Naive thymus-derived CD4-positive, alpha-beta T cell (primary cell): ENCODE data around the gene AMOTL2. TPM values are rescaled to one million over a fixed set of nuclear protein-coding genes. Genes with fewer than 3 reads are reported as not detected.

ENCODE experiments used
- ATAC-seq: fragments of 150-1000 bp; cut with Tn5 transposase; 2 replicates; pipeline ENCODE4 v1.10.0; 2021; ENCODE audit warnings: mild to moderate bottlenecking, moderate library complexity
- CTCF ChIA-PET: fragments of 350-600 bp; sonication (Branson Sonifier 250); formaldehyde crosslinking; loops from one replicate; lab custom pipeline; 2021; ENCODE audit warnings: antibody characterized with exemption; lab: Charles Lee
- POLR2A ChIA-PET: fragments of 350-600 bp; sonication (Branson Sonifier 250); formaldehyde crosslinking; loops from one replicate; lab custom pipeline; 2021; ENCODE audit warnings: antibody characterized with exemption, inconsistent platforms; lab: Charles Lee
- DNase-seq, 9 donors: peaks; one replicate each; pipeline versions ENCODE4 v3.0.0 to v3.0.0-alpha.2; 2020 to 2022; ENCODE audit warnings: mixed read lengths in 1 of 9
- H3K27ac ChIP-seq: one replicate; pipeline ENCODE4 v1.7.0; 2013; ENCODE audit warnings: mild to moderate bottlenecking, low read depth, low read length, moderate library complexity
- H3K27me3 ChIP-seq, 2 donors: one replicate each; pipeline ENCODE4 v1.7.0; 2013; ENCODE audit warnings: low read length in 2 of 2, mild to moderate bottlenecking in 2 of 2, moderate library complexity in 2 of 2; ENCODE audit not compliant: control insufficient read depth in 2 of 2, insufficient read depth in 2 of 2
- H3K36me3 ChIP-seq, 3 experiments: 1 replicate in 2 of 3; 2 replicates in 1 of 3; pipeline ENCODE4 v1.7.0; 2013; ENCODE audit warnings: low read length in 3 of 3, mild to moderate bottlenecking in 3 of 3, moderate library complexity in 1 of 3; ENCODE audit not compliant: insufficient read depth in 3 of 3, control insufficient read depth in 2 of 3
- H3K4me1 ChIP-seq, 2 donors: one replicate each; pipeline ENCODE4 v1.7.0; 2013; ENCODE audit warnings: low read length in 2 of 2, mild to moderate bottlenecking in 2 of 2, moderate library complexity in 1 of 2; ENCODE audit not compliant: control insufficient read depth in 2 of 2, insufficient read depth in 2 of 2
- H3K4me3 ChIP-seq: 2 replicates; pipeline ENCODE4 v1.7.0; 2013; ENCODE audit warnings: mild to moderate bottlenecking, low read length
- H3K9me3 ChIP-seq, 3 experiments: 1 replicate in 2 of 3; 2 replicates in 1 of 3; pipeline ENCODE4 v1.7.0; 2013; ENCODE audit warnings: low read length in 3 of 3; ENCODE audit not compliant: control insufficient read depth in 2 of 3
- H3K27ac Mint-ChIP-seq, 9 donors: one replicate each; pipeline ENCODE4 v1.8.0; 2020 to 2022; ENCODE audit warnings: mixed read lengths in 9 of 9, mild to moderate bottlenecking in 8 of 9, moderate library complexity in 5 of 9, inconsistent platforms in 2 of 9
- H3K27me3 Mint-ChIP-seq, 5 donors: one replicate each; pipeline ENCODE4 v1.8.0; 2021 to 2022; ENCODE audit warnings: mixed read lengths in 5 of 5, mild to moderate bottlenecking in 1 of 5
- H3K36me3 Mint-ChIP-seq, 5 donors: one replicate each; pipeline ENCODE4 v1.8.0; 2020 to 2022; ENCODE audit warnings: mixed read lengths in 5 of 5, mild to moderate bottlenecking in 3 of 5, inconsistent platforms in 1 of 5
- H3K4me1 Mint-ChIP-seq, 7 donors: one replicate each; pipeline ENCODE4 v1.8.0; 2020 to 2022; ENCODE audit warnings: mixed read lengths in 7 of 7, mild to moderate bottlenecking in 3 of 7, inconsistent platforms in 1 of 7
- H3K4me3 Mint-ChIP-seq, 10 donors: one replicate each; pipeline ENCODE4 v1.8.0; 2020 to 2022; ENCODE audit warnings: mild to moderate bottlenecking in 10 of 10, mixed read lengths in 10 of 10, moderate library complexity in 6 of 10, inconsistent platforms in 2 of 10
- H3K9me3 Mint-ChIP-seq, 11 donors: one replicate each; pipeline ENCODE4 v1.8.0; 2020 to 2022; ENCODE audit warnings: mixed read lengths in 11 of 11, mild to moderate bottlenecking in 4 of 11, inconsistent platforms in 1 of 11, moderate library complexity in 1 of 11
- intact Hi-C, 2 donors: fragments of 100-400 bp; cut with micrococcal nuclease; formaldehyde crosslinking; loops; one replicate each; pipeline ENCODE4 v1.15.1; 2023
- polyA plus RNA-seq, 2 donors: library from polyadenylated mRNA; unstranded; fragments of 300-500 nt; fragmentation: Illumina TruSeq; gene quantifications; one replicate each; pipeline ENCODE4 v1.2.3, GENCODE V29; 2021
- total RNA-seq, 6 experiments: library from RNA in 5 of 6; stranded (reverse) in 5 of 6; gene quantifications; 1 replicate in 5 of 6; 2 replicates in 1 of 6; pipeline ENCODE4 v1.2.3 and lab custom pipeline; 2021 to 2026

AMOTL2 gene
- total and polyA plus RNA-seq, 7 experiments from 2014 or later = 0.10 TPM; not detected in 6

DNA sequence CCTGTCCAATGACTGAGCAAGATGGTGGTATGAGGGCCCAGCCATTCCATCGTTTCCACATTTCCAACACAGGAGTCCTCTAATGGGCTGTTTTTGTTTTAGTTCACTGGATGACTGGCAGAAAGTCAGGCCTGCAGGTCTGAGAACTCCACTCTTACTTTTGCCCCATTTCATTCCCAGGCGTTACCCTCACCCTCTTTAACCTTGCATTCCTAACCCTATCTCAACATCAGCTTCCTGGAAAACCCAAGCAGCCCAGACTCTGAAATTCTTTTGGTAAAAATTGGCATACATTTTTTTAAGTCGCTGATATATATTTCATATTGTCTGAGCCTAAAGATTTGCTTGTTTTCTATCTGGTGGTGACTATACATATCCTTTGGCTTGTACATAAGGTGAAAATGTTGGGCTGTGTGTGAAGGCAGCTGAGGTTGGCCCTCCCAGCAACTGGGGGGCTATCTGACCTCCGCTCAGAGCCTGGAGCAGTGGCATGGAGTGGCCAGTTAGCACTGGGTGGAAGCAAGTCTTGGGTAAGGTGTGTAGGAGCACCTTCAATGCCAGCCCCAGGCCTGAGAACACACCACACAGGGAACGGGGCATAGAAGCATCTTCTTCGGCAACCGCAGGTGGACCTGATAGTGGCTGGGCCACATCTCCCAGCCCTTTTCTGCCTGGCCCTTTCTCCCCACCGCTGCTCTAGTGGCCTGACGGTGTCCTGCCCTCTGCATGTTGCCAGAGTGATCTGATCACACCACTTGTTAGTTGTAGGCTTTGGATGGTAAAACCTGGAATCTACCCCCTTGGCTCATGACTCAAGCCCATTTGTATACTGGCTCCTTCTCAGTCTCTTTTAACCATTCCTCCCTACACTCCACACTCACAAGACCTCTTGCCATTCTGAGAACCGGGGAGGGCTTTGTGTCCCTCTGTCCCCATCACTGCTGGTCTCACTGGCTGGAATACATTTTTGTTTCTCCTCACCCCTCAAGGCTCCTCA, 50.0 kb downstream of the AMOTL2 start:
- no peak overlapping the region for H3K4me3 Mint-ChIP-seq
- Histone ChIP-seq H3K9me3 (no peaks in the 10 kb centered on the region), H3K27me3 (no peaks in the 10 kb centered on the region), H3K27ac (no peak overlapping the region), H3K36me3 (no peaks in the 10 kb centered on the region), H3K4me3 (no peak overlapping the region), H3K4me1 (no peaks in the 10 kb centered on the region)
- no peaks in the 10 kb centered on the region for H3K36me3 Mint-ChIP-seq
- H3K27ac Mint-ChIP-seq = no peak overlapping the region
- H3K4me1 Mint-ChIP-seq = no peaks in the 10 kb centered on the region
- POLR2A ChIA-PET = no interaction called here
- ATAC-seq = no peak
- H3K9me3 Mint-ChIP-seq = no peaks in the 10 kb centered on the region
- peaks cover 0 to 10% (median 5%) of the 10 kb centered on the region in 5 donors for H3K27me3 Mint-ChIP-seq
- intact Hi-C loops = no loop called here
- CTCF ChIA-PET = interaction anchor here (0.7 kb wide), 1 partner anchor 128 kb away, joined by 4 read pairs; no protein-coding TSS in a partner anchor
- no peak for DNase-seq

DNA sequence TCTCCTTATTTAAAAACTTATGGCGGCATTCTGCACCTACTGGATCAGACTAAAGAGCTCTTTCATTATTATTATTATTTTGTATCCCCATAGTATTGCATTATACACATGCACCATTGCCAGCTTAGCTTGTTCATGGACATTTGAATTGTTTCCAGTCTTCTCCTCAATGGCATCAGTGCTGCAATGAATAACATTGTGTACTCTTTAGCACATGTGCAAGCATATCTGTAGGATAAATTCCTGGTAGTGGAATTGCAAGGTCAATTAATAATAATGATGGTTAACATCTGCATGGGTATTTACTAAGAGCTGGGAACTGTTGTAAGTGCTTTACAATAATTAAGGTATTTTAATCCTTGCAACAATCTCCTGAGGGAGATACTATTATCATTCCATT, 52.0 kb downstream of the AMOTL2 start:
- DNase-seq (no peak), ATAC-seq (no peak)
- H3K27ac ChIP-seq = no peak overlapping the region
- Mint-ChIP-seq H3K36me3 (no peaks in the 10 kb centered on the region), H3K4me1 (no peaks in the 10 kb centered on the region), H3K4me3 (no peak overlapping the region), H3K9me3 (no peaks in the 10 kb centered on the region), H3K27me3 (peaks cover 5 to 12% (median 10%) of the 10 kb centered on the region in 5 donors), H3K27ac (no peak overlapping the region)
- no peaks in the 10 kb centered on the region for H3K4me1 ChIP-seq
- H3K36me3 ChIP-seq = no peaks in the 10 kb centered on the region
- ChIA-PET POLR2A (no interaction called here), CTCF (no interaction called here)
- intact Hi-C loops = no loop called here
- no peaks in the 10 kb centered on the region for H3K9me3 ChIP-seq
- H3K4me3 ChIP-seq = no peak overlapping the region
- H3K27me3 ChIP-seq = no peaks in the 10 kb centered on the region

DNA sequence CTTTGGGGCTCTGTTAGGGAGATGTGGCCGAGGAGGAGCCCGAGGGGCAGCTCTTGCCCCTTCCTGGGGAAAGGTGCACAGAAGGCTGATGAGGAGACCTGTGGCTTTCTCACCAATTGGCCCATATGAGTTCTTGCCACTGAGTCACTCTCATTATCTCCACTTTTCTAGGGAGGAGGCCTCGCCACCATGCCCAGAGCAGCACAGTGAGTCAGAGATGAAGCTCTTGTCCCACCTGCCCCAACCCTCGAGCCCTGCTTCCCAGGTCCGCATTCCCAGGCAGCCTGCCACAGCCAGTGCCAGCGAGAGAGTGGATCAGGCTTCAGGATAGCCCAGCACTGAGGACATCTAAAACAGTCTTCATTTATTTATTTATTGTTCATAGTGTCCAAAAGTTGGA, 53.5 kb downstream of the AMOTL2 start:
- Histone ChIP-seq H3K27ac (no peak overlapping the region), H3K36me3 (no peaks in the 10 kb centered on the region), H3K9me3 (no peaks in the 10 kb centered on the region), H3K4me1 (no peaks in the 10 kb centered on the region), H3K27me3 (no peaks in the 10 kb centered on the region), H3K4me3 (no peak overlapping the region)
- ChIA-PET CTCF (interaction anchor here (0.8 kb wide), 1 partner anchor 14 kb away, joined by 3 read pairs; no protein-coding TSS in a partner anchor), POLR2A (no interaction called here)
- Mint-ChIP-seq H3K27ac (no peak overlapping the region), H3K9me3 (peaks cover 0 to 2% (median 0%) of the 10 kb centered on the region in 11 donors), H3K27me3 (peaks cover 5 to 18% (median 12%) of the 10 kb centered on the region in 5 donors), H3K4me3 (no peak overlapping the region), H3K36me3 (no peaks in the 10 kb centered on the region), H3K4me1 (no peaks in the 10 kb centered on the region)
- DNase-seq = no peak
- ATAC-seq = no peak
- intact Hi-C loops = no loop called here

DNA sequence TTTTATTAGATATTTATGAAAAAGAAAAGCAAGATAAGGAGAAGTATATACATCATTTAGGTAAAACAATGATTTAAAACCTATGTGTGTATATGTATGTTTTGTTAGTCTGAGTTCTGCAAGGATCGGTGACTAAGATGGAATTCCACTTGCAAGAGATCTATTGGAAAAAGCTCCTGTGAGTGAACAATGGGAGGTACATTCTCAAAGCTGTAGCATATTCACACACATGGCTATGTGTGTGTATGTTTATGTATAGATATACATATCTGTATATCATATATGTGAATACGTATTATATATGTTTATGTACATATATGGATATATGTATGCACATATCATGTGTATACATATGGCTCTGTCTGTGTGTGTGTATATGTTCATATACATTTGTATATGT, 54.3 kb downstream of the AMOTL2 start:
- no peak for DNase-seq
- H3K4me1 ChIP-seq = no peaks in the 10 kb centered on the region
- Mint-ChIP-seq H3K9me3 (peaks cover 0 to 2% (median 0%) of the 10 kb centered on the region in 11 donors), H3K4me3 (no peak overlapping the region), H3K27ac (no peak overlapping the region), H3K4me1 (no peaks in the 10 kb centered on the region), H3K36me3 (no peaks in the 10 kb centered on the region), H3K27me3 (peaks cover 6 to 19% (median 14%) of the 10 kb centered on the region in 5 donors)
- POLR2A ChIA-PET = no interaction called here
- H3K27ac ChIP-seq = no peak overlapping the region
- H3K27me3 ChIP-seq = no peaks in the 10 kb centered on the region
- intact Hi-C loops = no loop called here
- CTCF ChIA-PET = no interaction called here
- no peaks in the 10 kb centered on the region for H3K36me3 ChIP-seq
- ATAC-seq = no peak
- H3K4me3 ChIP-seq = no peak overlapping the region
- no peaks in the 10 kb centered on the region for H3K9me3 ChIP-seq

DNA sequence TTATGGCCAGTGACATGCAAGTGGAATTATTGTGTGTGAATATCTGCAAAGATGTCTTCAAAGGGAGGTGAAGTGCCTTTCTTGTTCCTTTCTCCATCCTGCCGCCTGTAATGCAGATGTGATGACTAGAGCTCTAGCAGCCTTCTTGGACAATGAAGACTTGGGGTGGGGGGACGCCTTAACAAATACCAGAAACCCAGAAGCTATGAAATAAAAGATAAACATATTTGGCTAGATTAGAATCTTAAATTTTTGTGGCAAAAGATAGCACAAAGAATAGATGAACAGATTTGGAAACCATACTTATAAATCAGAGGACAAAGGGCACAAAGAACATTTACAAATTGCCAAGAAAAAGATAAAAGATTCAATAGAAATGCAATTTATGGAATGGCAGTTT, 56.1 kb downstream of the AMOTL2 start:
- no peaks in the 10 kb centered on the region for H3K36me3 Mint-ChIP-seq
- CTCF ChIA-PET = interaction anchor here (1.4 kb wide), 1 partner anchor 10 kb away, joined by 6 read pairs; no protein-coding TSS in a partner anchor

DNA sequence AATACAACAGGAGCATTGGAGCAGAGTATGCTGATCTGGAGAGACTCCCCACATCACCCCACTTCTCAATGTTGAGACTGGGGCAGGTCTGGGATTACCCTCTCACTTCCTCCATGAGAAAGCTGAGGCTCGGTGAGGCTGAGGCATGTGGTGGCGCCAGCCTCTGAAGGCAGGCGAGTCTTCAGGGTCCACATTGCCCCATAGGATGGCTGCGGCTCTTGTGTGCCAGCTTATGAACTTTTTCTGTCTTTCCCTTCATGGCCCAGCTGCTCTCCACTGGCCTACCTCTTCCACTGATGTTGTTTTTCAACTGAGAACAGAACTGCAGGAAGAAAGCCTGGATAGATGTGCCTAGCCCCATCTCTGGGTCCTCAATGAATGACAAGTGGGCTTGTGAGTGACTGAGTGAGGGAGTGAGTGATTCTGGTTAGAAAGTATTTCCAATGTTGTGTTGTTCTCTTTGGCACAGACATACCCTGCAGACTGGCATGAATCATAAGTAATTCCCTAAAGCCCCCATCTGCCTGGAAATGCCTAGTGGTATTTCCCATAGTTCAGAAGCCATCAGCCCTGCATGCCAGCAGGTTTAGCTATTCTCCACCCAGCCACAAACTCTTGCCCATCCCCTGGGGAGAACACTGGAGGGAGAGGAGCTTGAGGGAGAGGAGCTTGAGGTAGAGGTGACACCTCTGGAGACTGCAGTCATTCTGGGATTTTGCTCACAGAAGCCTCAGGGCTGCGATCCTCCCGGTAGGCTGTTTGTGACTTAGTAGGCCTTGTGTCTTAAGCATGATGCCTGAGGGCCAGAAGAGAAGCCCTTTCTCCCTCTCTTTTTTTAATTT, 56.9 kb downstream of the AMOTL2 start:
- Mint-ChIP-seq H3K27me3 (peaks cover 15 to 33% (median 27%) of the 10 kb centered on the region in 5 donors), H3K27ac (no peak overlapping the region), H3K4me3 (no peak overlapping the region), H3K9me3 (peaks cover 0 to 2% (median 0%) of the 10 kb centered on the region in 11 donors), H3K4me1 (peaks cover 0 to 5% (median 0%) of the 10 kb centered on the region in 7 donors), H3K36me3 (no peaks in the 10 kb centered on the region)
- no peaks in the 10 kb centered on the region for H3K27me3 ChIP-seq
- H3K9me3 ChIP-seq = no peaks in the 10 kb centered on the region
- ChIA-PET CTCF (interaction anchor here (0.7 to 1.4 kb wide), 2 partner anchors 10 to 157 kb away, joined by 3 to 6 read pairs; no protein-coding TSS in a partner anchor), POLR2A (no interaction called here)
- H3K27ac ChIP-seq = no peak overlapping the region
- intact Hi-C loops = no loop called here
- DNase-seq = no peak
- H3K4me3 ChIP-seq = no peak overlapping the region
- no peak for ATAC-seq
- H3K4me1 ChIP-seq = no peaks in the 10 kb centered on the region
- H3K36me3 ChIP-seq = no peaks in the 10 kb centered on the region

More for the DNA sequence above, 56.1 kb downstream of the AMOTL2 start:
- no peaks in the 10 kb centered on the region for H3K9me3 ChIP-seq
- Mint-ChIP-seq H3K27me3 (peaks cover 20 to 32% (median 26%) of the 10 kb centered on the region in 5 donors), H3K9me3 (peaks cover 0 to 2% (median 0%) of the 10 kb centered on the region in 11 donors), H3K4me1 (peaks cover 0 to 2% (median 0%) of the 10 kb centered on the region in 7 donors), H3K4me3 (no peak overlapping the region), H3K27ac (no peak overlapping the region)
- H3K27ac ChIP-seq = no peak overlapping the region
- no peaks in the 10 kb centered on the region for H3K27me3 ChIP-seq
- H3K36me3 ChIP-seq = no peaks in the 10 kb centered on the region
- no peaks in the 10 kb centered on the region for H3K4me1 ChIP-seq
- intact Hi-C loops = no loop called here
- DNase-seq = no peak
- no peak overlapping the region for H3K4me3 ChIP-seq
- POLR2A ChIA-PET = no interaction called here
- ATAC-seq = no peak
